ENCODE measurements around the gene SPECC1L. TPM values are rescaled to one million over a fixed set of nuclear protein-coding genes. Genes with fewer than 3 reads are reported as not detected.
A peak's percentile ranks its signal among the peaks of the same experiment; 100 is the strongest.

The SPECC1L gene
- total RNA-seq, 2 donors from 2014 or later: 39.6 to 63.2 TPM

DNA sequence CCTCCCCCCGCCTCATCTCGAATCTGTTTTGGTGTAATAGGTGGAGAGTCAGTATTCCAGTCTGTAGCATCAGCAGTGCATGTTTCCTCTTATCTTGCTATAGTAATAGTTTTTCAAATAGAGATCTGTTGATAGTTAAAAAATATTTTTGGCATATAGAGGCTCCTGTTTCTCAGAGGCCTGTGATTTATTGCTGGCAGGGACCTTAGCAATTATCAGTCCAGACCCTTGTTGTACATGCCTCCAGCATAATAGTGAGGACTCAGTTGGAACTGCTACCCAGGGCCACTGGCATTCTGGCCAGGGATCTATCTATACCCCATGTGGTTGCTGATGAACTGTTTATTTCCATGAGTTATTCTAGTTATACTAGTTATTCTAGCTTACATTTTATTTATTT, 52.6 kb downstream of the SPECC1L start:
- TF ChIP-seq POLR2A (IDR thresholded peaks at IDR 0.05) (no peak), POLR2AphosphoS5 (IDR thresholded peaks at IDR 0.05) (no peak)
- TF ChIP-seq, protein P1, sequence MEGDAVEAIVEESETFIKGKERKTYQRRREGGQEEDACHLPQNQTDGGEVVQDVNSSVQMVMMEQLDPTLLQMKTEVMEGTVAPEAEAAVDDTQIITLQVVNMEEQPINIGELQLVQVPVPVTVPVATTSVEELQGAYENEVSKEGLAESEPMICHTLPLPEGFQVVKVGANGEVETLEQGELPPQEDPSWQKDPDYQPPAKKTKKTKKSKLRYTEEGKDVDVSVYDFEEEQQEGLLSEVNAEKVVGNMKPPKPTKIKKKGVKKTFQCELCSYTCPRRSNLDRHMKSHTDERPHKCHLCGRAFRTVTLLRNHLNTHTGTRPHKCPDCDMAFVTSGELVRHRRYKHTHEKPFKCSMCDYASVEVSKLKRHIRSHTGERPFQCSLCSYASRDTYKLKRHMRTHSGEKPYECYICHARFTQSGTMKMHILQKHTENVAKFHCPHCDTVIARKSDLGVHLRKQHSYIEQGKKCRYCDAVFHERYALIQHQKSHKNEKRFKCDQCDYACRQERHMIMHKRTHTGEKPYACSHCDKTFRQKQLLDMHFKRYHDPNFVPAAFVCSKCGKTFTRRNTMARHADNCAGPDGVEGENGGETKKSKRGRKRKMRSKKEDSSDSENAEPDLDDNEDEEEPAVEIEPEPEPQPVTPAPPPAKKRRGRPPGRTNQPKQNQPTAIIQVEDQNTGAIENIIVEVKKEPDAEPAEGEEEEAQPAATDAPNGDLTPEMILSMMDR (IDR thresholded peaks at IDR 0.05): no peak
- DNase-seq (ENCODE audit: low spot score): no peak
- Histone ChIP-seq H3K9me3 (no peaks in the 10 kb centered on the region), H3K4me3 (no peak overlapping the region), H3K36me3 (peaks cover 0 to 3% of the 10 kb centered on the region in 2 donors), H3K27me3 (replicated peaks; ENCODE audit: insufficient read depth) (no peaks in the 10 kb centered on the region), H3K4me1 (replicated peaks) (no peaks in the 10 kb centered on the region), H3K27ac (no peak overlapping the region)
- intact Hi-C loops (cut with DNase I): loop anchor here (10.0 kb wide), 1 partner anchor 92 kb away; no protein-coding TSS in a partner anchor
- 74% methylated on average over 2 of the region's 2 CpGs for WGBS

DNA sequence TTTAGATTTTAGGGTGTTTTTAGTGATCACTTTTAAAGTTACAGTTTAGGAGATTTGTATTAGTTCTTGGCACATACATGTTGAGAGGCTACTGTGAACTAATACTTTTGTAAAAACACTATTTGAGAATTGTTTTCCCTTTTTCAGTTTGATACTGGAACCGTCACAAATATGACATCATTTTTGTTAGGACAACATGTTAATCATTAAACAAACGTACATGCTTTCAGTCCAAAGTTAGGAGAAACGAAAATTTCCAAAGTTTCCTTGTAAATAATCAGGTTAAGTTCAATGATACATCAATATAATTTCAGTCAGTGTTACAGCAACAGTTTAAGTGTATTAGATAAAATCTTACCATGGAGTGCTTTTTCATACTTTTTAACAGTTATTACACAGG, 53.1 kb downstream of the SPECC1L start:
- no peak overlapping the region for H3K27ac ChIP-seq
- H3K4me1 ChIP-seq (replicated peaks): no peaks in the 10 kb centered on the region
- DNase-seq (ENCODE audit: low spot score): no peak
- H3K4me3 ChIP-seq: no peak overlapping the region
- intact Hi-C loops (cut with DNase I): loop anchor here (10.0 kb wide), 1 partner anchor 91 kb away; no protein-coding TSS in a partner anchor
- 42% methylated on average over 3 of the region's 3 CpGs for WGBS
- no peaks in the 10 kb centered on the region for H3K27me3 ChIP-seq (replicated peaks; ENCODE audit: insufficient read depth)
- no peaks in the 10 kb centered on the region for H3K9me3 ChIP-seq
- peaks cover 0 to 3% of the 10 kb centered on the region in 2 donors for H3K36me3 ChIP-seq
- TF ChIP-seq, protein P1 (IDR thresholded peaks at IDR 0.05): no peak
- TF ChIP-seq POLR2AphosphoS5 (IDR thresholded peaks at IDR 0.05) (no peak), POLR2A (IDR thresholded peaks at IDR 0.05) (no peak)

GRCh38 chr22:24324137-24324536, 53.5 kb downstream of the SPECC1L start:
- intact Hi-C loops (cut with DNase I): loop anchor here (10.0 kb wide), 1 partner anchor 91 kb away; no protein-coding TSS in a partner anchor
- TF ChIP-seq POLR2AphosphoS5 (IDR thresholded peaks at IDR 0.05) (no peak), POLR2A (IDR thresholded peaks at IDR 0.05) (no peak)
- TF ChIP-seq, protein P1 (IDR thresholded peaks at IDR 0.05): no peak
- no peak overlapping the region for H3K4me3 ChIP-seq
- H3K4me1 ChIP-seq (replicated peaks): no peaks in the 10 kb centered on the region
- H3K36me3 ChIP-seq: peaks cover 0 to 3% of the 10 kb centered on the region in 2 donors
- no peak for DNase-seq (ENCODE audit: low spot score)
- H3K27me3 ChIP-seq (replicated peaks; ENCODE audit: insufficient read depth): no peaks in the 10 kb centered on the region
- 82% methylated on average over 8 of the region's 8 CpGs for WGBS
- no peak overlapping the region for H3K27ac ChIP-seq
- no peaks in the 10 kb centered on the region for H3K9me3 ChIP-seq

GRCh38 chr22:24325105-24325757, 54.6 kb downstream of the SPECC1L start:
- no peak overlapping the region for H3K27ac ChIP-seq
- no peaks in the 10 kb centered on the region for H3K9me3 ChIP-seq
- WGBS: 19% methylated on average over 5 of the region's 5 CpGs
- intact Hi-C loops (cut with DNase I): loop anchor here (5.0 to 10.0 kb wide), 2 partner anchors 90 to 177 kb away; no protein-coding TSS in a partner anchor
- no peak overlapping the region for H3K4me3 ChIP-seq
- TF ChIP-seq POLR2AphosphoS5 (IDR thresholded peaks at IDR 0.05) (peak; percentile 34), POLR2A (IDR thresholded peaks at IDR 0.05) (no peak)
- TF ChIP-seq, protein P1 (IDR thresholded peaks at IDR 0.05): peak; percentile 16 to 73 (median 54)
- peak; percentile 19 for DNase-seq (ENCODE audit: low spot score)
- no peaks in the 10 kb centered on the region for H3K4me1 ChIP-seq (replicated peaks)
- peaks cover 0 to 3% of the 10 kb centered on the region in 2 donors for H3K36me3 ChIP-seq
- H3K27me3 ChIP-seq (replicated peaks; ENCODE audit: insufficient read depth): no peaks in the 10 kb centered on the region

DNA sequence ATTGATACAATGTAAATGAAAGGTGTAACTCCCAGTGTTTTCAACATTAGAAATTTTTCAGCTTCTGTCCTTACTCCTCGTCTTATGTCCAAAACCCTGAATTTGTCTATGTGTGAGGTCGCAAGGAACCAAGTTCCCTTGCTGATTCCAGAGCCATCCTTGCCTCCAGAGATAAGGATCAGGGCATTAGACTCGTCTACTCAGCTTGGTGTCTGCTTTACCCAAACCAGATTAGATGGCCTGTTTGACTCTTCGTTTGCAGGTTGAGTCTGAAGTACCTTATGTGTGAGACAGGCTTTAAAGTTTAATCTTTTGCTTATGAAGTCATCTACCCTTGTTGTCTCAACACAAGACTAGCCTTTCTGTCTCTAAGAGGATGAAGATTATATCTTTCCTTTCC, 55.6 kb downstream of the SPECC1L start:
- TF ChIP-seq, protein P1 (IDR thresholded peaks at IDR 0.05): no peak
- TF ChIP-seq POLR2A (IDR thresholded peaks at IDR 0.05) (no peak), POLR2AphosphoS5 (IDR thresholded peaks at IDR 0.05) (no peak)
- Histone ChIP-seq H3K27ac (no peak overlapping the region), H3K27me3 (replicated peaks; ENCODE audit: insufficient read depth) (no peaks in the 10 kb centered on the region), H3K4me3 (no peak overlapping the region), H3K9me3 (no peaks in the 10 kb centered on the region), H3K36me3 (peaks cover 0 to 3% of the 10 kb centered on the region in 2 donors), H3K4me1 (replicated peaks) (no peaks in the 10 kb centered on the region)
- WGBS: 75% methylated on average over 4 of the region's 4 CpGs
- no peak for DNase-seq (ENCODE audit: low spot score)
- intact Hi-C loops (cut with DNase I): loop anchor here (5.0 to 10.0 kb wide), 2 partner anchors 89 to 176 kb away; no protein-coding TSS in a partner anchor

Data from prostate gland (tissue), 2 donors.